HG03469 (cell line): ENCODE data around the gene KLHL1.

Source experiments
- ATAC-seq: cut with Tn5 transposase; IDR thresholded peaks from one replicate; pipeline ENCODE4 v1.9.1; 2021; ENCODE audit warnings: mild to moderate bottlenecking, moderate library complexity, moderate number of reproducible peaks; ENCODE audit not compliant: unreplicated experiment

Gene KLHL1

GRCh38 chr13:69704311-69704710 is 403.9 kb downstream of the KLHL1 start:
- ATAC-seq: no peak

DNA sequence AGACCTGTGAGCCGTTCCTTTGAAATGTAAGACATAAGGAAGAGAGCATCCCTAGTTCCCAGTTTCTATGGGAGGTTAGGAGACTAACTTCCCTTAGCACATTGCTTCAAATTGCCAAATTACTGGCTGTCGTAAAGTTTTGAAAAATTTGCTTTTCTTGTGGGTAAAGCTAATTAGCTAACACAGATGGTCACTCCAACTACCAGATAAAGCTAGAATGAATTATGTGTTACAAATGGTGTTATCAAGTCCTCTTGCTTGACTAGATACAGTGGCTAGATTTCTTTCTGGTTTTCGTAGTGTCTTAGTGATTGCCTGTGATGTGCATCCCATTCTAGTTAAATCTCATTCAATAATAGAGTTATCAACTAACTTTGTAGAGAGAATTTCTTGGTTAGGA is 417.3 kb downstream of the KLHL1 start:
- no peak for ATAC-seq

DNA sequence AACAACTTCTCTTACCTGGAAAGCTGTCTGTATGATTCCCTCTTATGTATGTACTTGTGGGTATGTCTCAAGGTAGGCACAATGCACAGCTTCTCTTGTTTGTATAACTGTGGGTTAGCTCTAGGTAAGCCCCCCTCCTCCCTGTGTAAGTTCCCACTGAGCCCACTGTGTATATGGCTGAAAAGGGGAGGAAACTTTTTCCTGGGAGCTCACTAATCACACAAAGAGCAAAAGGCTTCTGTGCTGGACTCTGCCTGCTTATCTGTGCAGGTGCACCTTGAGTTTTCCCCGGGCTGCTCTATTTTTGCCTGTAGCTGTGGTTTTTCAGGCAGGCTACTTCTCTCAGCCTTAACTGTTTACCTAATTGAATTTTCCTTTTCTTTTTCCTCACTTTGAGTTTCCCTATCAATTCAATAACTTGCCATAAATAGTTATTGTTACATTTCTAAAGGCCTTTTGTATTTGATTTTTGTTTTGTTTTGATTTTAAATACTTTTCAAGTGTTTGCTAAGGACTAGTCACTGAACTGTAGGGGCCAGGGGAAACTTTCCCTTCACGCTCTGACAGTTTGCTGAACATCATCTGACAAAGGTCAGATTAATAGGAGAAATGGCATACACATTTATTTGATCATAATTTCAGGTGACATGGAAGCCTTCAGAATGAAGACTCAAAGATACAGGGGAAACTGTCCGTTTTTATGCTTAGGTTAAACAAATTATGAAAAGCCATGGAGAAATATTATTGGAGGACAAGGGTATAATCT is 424.1 kb downstream of the KLHL1 start:
- no peak for ATAC-seq

- no peak for ATAC-seq
Observed at GRCh38 chr13:69681722-69682121, 426.5 kb downstream of the KLHL1 start.

GRCh38 chr13:69677343-69677742 is 430.9 kb downstream of the KLHL1 start:
- ATAC-seq: no peak

GRCh38 chr13:69676286-69676685 is 432.0 kb downstream of the KLHL1 start:
- ATAC-seq: no peak

DNA sequence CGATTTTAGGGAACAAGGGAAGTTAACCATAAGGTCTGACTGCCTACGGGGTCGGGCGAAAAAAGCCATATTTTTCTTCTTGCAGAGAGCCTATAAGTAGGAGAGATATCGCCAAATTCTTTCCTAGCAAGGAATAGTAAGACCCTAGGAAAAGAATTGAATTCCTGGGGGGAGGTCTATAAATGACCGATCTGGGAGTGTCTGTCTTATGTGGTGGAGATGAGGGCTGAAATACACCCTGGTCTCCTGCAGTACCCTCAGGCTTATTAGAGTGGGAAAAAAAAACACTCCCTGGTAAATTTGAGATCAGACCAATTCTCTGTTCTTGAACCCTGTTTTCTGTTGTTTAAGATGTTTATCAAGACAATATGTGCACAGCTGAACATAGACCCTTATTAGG is 448.1 kb downstream of the KLHL1 start:
- no peak for ATAC-seq

DNA sequence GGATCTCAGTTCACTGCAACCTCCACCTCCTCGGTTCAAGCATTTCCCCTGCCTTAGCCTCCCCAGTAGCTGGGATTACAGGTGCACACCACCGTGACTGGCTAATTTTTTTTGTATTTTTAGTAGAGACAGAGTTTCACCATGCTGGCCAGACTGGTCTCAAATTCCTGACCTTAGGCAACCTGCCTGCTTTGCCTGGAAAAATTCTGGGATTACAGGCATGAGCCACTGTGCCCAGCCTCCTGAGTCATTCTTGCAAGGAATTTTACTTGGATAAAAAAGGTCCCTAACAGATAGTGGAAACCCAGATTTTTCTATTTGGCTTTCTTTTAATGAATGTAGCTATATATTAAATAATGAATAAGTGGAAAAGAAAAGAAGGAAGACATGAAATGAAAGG is 450.6 kb downstream of the KLHL1 start:
- ATAC-seq: no peak

GRCh38 chr13:69654392-69654791 is 453.9 kb downstream of the KLHL1 start:
- no peak for ATAC-seq
